ENCODE data around the gene CCDC149. TPM values are rescaled to one million over a fixed set of nuclear protein-coding genes. Genes with fewer than 3 reads are reported as not detected.

Gene CCDC149
- total and polyA plus RNA-seq, 4 donors: 1.4 to 11.2 (median 3.4) TPM

DNA sequence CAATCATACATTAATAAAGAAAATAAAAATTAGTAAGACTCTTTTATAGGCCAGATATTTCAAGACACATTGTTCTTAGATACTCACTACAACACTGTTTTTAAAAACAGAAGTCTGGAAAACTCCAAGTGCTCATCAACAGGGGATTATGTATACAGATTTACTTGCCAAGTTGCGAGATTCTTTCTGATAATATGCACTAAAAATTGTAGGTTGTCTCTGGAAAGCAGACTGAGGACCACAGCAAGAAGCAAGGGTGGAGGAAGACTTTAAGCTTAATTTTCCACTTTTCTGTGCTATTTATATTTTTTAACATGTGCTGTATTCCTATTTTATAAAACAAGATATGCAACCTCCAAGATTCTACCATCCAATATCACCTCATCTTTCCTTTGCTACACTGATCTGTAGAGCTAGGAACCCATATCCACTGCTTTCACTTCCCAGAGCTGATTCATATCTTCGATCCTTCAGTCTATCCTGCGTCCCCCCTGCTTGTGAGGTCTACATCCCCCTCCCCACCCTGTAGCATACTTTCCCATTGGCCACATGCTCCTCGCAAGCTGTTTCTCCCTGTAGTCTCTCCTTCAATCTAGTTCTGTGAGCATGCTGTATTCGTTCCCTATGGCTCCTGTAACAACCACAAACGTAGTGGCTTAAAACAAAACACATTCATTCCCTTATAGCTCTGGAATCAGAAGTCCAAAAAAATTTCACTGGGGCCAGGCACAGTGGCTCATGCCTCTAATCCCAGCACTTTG lies 101.8 kb downstream of the CCDC149 start (continued):
- no peak for TF ChIP-seq TAF1 (conservative IDR thresholded peaks at IDR 0.05)
- TF ChIP-seq FOXA2 (IDR thresholded peaks at IDR 0.05): no peak
- TF ChIP-seq FOXA1 (IDR thresholded peaks at IDR 0.05): no peak
- no peak for TF ChIP-seq HNF4A (conservative IDR thresholded peaks at IDR 0.05)
- no peak for TF ChIP-seq RXRA (IDR thresholded peaks at IDR 0.05)

- Histone ChIP-seq H3K36me3 (ENCODE audit: control insufficient read depth in 4 of 4, insufficient read depth in 3 of 4, low read depth in 1 of 4, low read length in 3 of 4) (peaks cover 0 to 7% (median 3%) of the 10 kb centered on the region in 4 donors), H3K4me1 (ENCODE audit: control insufficient read depth in 4 of 4, insufficient read depth in 4 of 4, low read length in 3 of 4) (no peaks in the 10 kb centered on the region), H3K27ac (ENCODE audit: low read depth in 1 of 2, low read length in 2 of 2) (no peak overlapping the region), H3K4me3 (ENCODE audit: low read depth in 1 of 3, low read length in 3 of 3) (no peak overlapping the region), H3K27me3 (ENCODE audit: control insufficient read depth in 4 of 4, insufficient read depth in 4 of 4, low read length in 3 of 4) (no peaks in the 10 kb centered on the region), H3K9ac (ENCODE audit: low read depth in 1 of 2, low read length in 2 of 2) (no peak overlapping the region), H3K9me3 (ENCODE audit: control insufficient read depth in 4 of 4, low read length in 3 of 4) (no peaks in the 10 kb centered on the region)
- 94% methylated on average over 6 of the region's 6 CpGs for WGBS
- no peak for DNase-seq (ENCODE audit: low spot score)
- TF ChIP-seq, protein P1, sequence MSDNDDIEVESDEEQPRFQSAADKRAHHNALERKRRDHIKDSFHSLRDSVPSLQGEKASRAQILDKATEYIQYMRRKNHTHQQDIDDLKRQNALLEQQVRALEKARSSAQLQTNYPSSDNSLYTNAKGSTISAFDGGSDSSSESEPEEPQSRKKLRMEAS (IDR thresholded peaks at IDR 0.05): no peak
- TF ChIP-seq EGR1 (IDR thresholded peaks at IDR 0.05; ENCODE audit: low read depth in 2 of 2) (no peak), CTCF (IDR thresholded peaks at IDR 0.05; ENCODE audit: low read depth, low read length, missing input control) (no peak), ZBTB33 (IDR thresholded peaks at IDR 0.05) (no peak), TAF1 (conservative IDR thresholded peaks at IDR 0.05) (no peak), YY1 (IDR thresholded peaks at IDR 0.05) (no peak), RAD21 (IDR thresholded peaks at IDR 0.05) (no peak), HNF4A (conservative IDR thresholded peaks at IDR 0.05) (no peak), JUND (IDR thresholded peaks at IDR 0.05) (no peak), GABPA (IDR thresholded peaks at IDR 0.05 in 1 of 2, conservative IDR thresholded peaks at IDR 0.05 in 1 of 2) (no peak), FOXA2 (IDR thresholded peaks at IDR 0.05) (no peak), REST (IDR thresholded peaks at IDR 0.05) (no peak)
- TF ChIP-seq, protein P2, sequence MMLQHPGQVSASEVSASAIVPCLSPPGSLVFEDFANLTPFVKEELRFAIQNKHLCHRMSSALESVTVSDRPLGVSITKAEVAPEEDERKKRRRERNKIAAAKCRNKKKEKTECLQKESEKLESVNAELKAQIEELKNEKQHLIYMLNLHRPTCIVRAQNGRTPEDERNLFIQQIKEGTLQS (IDR thresholded peaks at IDR 0.05): no peak
These were observed 102.9 kb downstream of the CCDC149 start for GRCh38 chr4:24809815-24810405.

All from liver (tissue), 9 donors.